SKM-1 treated with dmso at 0.1 percent for 144 hours (cell line): ENCODE data around the gene TMEM132A.

Experiments used
- DNase-seq: peaks from one replicate; lab custom pipeline; 2025; ENCODE audit not compliant: unreplicated experiment; lab: John Stamatoyannopoulos, UW

The TMEM132A gene

DNA sequence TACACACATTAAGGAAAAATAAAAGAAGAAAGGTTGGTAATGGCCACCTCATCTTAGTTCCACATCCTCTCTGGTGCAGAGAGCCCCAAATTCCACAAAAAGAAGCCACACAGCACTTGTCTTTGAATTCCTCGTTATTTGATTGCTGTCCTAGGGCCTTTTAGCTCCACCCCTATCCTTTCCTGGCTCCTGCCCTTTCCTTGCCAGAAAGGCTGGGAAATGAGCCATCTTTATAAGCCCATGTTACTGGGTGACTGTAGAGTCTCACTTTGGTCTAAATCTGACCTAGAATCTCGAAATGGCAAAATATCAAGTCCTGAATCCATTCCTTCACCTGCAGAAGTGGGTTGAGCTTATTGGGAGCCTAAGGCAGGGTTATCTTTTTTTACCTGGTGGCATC lies 4.3 kb upstream of the TMEM132A start:
- DNase-seq: no peak

DNA sequence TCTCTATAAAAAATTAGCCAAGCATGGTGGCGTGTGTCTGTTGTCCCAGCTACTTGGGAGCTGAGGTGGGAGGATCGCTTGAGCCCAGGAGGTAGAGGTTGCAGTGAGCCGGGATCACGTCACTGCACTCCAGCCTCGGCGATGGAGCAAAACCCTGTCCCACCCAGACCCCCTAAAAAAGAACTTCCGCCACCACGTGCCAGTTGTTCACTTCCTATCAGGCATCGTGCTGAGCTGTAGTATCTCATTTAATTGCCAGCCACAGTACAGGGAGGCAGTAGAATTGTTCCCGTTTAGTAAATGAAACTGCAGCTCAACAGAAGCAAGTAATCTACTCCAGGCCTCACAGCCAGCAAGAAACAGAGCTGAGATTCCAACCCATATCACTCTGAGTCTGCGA lies 3.0 kb upstream of the TMEM132A start:
- no peak for DNase-seq

- DNase-seq: no peak
Measured at GRCh38 chr11:60921777-60922335, 2.4 kb upstream of the TMEM132A start.

DNA sequence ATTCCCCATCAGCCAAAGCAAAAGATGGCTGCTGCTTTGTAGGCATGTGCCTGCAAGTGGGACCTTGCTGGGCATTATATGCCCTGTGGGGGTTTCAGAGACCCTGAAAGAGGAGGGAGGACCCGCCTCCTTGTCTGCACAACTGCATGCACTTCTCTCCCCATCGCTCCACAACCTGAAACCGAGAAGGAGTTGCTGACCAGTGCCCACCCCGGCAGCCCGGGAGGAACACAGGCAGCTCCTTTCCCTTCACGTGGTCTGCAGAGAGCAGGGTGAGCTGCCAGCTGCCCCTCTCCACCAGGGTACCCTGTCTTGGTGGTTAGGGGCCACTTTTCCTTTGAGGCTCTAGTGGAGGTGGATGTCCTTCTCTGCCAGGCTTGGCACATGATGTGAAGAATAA lies 1.4 kb upstream of the TMEM132A start:
- DNase-seq: no peak

- no peak for DNase-seq
Measured at GRCh38 chr11:60923326-60923725, 934 bp upstream of the TMEM132A start.

GRCh38 chr11:60923800-60924109 lies 505 bp upstream of the TMEM132A start:
- DNase-seq: no peak

GRCh38 chr11:60924906-60925853 lies 920 bp downstream of the TMEM132A start:
- no peak for DNase-seq

DNA sequence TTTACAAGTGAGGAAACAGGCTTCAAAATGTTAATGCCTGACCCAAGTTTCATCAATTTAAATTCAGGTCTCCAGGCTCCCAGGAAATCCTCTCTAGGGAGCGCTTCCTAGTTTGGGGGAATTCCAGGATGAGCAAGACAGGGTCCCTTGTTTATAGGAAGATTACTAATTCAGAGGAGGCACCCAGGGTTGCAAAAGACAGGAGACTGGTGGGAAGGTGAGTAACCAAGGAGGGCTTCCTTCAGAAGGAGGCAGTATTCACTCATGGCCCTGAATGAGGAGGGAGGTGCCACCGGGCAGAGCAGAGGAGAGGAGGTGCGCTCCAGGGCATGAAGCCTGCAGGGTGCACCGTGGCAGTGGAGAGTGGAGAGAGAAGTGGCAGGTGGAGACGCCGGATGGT lies 1.6 kb downstream of the TMEM132A start:
- no peak for DNase-seq

DNA sequence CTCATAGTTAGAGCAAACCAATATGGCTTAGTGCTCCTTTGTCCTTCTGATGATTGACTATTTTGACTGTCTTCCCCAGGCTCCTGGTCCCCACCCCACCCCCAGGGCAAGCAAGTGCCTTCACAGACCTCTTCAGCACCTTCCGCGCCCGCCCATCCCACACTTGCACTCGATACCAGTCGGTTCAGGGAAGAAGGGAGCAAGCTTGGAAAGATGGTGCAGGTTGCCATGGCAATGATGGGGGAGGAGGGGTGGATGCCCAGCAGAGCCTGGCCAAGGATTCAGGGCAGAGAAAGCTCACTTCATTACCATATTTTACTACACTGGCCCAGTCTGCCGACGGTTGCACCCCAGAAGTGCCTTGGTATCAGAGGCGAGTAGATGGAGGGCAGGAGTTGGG lies 2.2 kb downstream of the TMEM132A start:
- no peak for DNase-seq

GRCh38 chr11:60927061-60927592 lies 2.9 kb downstream of the TMEM132A start:
- no peak for DNase-seq

DNA sequence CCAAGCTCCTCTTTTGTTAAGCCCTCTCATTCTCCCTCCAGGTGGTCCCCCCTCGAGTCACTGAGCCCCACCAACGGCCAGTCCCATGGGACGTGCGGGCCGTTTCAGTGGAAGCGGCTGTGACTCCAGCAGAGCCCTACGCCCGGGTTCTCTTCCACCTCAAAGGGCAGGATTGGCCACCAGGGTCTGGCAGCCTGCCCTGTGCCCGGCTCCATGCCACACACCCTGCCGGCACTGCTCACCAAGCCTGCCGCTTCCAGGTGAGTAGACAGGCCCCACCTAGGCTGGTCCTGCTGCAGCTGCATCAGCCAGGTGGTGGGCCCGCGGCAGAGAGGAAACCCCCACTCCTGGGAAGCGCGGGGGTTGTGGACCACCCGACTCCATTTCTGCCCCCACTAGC lies 3.3 kb downstream of the TMEM132A start:
- no peak for DNase-seq

DNA sequence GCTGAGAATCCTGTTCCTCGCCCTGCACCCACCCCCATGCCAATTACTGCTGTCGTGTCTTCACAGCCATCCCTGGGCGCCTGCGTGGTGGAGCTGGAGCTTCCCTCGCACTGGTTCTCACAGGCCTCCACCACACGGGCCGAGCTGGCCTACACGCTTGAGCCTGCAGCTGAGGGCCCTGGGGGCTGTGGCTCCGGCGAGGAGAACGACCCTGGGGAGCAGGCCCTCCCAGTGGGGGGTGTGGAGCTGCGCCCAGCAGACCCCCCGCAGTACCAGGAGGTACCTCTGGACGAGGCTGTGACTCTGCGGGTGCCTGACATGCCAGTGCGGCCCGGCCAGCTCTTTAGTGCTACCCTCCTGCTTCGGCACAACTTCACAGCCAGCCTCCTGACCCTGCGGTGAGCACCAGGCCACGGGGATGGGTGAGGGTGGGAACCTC lies 4.3 kb downstream of the TMEM132A start:
- DNase-seq: no peak

DNA sequence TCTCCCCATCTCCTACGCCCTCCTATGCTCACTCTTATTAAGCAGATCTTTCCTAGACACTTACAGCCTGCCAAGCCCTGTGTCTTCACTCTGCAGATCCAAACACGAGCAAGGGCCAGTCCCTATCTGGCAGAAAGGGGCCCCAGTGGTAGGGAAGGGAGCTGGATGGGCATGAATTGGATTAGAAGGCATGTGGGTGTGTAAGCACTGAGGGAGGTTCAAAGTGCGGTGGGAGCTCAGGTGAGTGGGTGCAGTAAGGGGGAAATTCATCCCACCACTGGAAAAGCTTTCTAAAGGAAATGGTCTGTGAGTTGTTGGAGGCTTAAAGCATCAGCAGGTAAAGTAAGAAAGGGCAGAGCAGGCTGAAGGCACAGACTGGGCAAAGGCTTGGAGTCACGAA lies 5.5 kb downstream of the TMEM132A start:
- DNase-seq: no peak

DNA sequence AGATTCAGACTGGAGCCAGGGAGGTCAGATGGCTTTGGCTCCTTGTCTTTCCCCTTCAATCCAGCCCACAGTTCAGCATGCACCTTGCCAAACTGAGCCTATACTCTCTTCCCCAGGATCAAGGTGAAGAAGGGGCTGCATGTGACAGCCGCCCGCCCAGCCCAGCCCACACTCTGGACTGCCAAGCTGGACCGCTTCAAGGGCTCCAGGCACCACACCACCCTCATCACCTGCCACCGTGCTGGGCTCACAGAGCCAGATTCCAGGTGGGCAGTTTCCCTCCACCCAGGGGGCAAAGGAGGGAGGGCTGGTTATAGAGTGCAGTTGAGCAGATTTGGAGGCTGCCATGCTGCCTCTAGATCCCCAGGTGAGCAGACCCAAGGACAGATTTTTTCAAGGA lies 6.1 kb downstream of the TMEM132A start:
- DNase-seq: no peak

DNA sequence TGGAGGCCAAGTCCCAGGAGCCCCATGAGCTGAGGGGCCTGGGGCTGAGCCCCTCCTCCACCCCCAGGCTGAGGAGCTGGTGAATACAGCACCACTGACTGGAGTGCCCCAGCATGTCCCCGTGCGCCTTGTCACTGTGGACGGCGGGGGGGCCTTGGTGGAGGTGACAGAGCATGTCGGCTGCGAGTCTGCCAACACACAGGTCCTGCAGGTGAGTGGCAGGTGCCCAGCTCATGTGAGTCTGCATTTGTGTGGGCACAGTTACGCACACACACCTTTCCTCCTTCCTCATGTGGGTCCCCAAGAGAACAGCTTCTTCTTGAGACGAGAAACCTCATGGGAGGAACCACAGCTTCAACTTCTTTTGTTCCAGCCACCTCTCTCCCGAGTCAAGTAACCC lies 7.7 kb downstream of the TMEM132A start:
- no peak for DNase-seq

DNA sequence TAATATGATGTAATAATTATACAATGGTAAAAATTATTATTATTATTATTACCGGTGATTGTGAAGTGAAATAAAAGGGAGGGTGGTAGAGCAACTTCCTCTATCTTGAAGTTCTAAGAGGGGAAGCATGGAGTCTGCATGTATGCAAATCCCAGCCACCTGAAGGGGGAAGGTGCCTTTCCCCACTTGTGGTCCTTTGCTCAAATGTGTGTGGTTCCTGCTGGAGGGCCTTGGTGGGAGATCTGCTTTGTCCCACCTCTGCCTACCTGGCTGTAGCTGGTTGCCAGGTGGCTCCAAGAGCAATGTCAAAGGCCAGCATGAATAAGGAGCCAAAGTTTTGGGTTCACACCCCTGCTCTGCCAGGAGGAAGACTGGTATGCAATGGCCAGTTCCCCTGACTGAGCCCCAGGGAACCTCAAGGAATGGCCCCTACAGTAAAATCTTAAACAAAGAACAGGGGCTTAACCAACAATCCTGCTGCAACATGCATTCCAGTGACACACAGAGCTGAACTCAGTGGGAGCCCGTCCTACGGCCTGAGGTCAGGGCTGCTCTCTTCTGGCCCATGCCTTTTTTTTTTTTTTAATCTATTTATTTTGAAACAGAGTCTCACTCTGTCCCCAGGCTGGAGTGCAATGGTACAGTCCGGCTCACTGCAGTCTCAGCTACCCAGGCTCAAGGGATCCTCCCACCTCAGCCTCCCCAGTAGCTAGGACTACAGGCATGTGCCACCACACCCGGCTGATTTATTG lies 8.5 kb downstream of the TMEM132A start:
- DNase-seq: no peak

GRCh38 chr11:60933416-60934123 lies 9.3 kb downstream of the TMEM132A start:
- no peak for DNase-seq

DNA sequence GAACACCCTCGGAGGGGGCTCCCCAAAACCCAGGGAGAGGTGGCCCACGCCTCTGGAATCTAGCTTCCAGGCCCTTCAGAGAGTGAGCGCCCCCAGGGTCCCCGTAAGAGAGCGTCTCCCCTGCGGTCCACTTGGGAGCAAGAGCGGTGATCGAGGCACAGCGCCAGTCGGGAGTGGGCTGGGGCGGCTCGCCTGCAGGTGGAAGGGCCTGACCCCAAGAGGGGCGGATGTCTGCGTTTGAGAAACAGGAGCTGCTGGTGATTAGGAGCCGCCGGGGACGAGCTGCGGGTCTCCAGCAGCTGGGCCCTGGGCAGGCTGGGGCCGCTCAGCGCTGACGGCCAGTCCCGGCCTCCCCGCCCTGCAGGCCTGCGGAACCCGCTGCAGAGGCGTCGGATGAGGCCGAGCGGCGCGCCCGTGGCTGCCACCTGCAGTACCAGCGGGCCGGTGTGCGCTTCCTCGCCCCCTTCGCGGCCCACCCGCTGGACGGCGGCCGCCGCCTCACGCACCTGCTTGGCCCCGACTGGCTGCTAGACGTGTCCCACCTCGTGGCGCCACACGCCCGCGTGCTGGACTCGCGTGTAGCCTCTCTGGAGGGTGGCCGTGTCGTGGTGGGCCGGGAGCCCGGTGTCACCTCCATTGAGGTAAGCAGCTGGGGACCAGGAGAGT lies 10.0 kb downstream of the TMEM132A start:
- no peak for DNase-seq

DNA sequence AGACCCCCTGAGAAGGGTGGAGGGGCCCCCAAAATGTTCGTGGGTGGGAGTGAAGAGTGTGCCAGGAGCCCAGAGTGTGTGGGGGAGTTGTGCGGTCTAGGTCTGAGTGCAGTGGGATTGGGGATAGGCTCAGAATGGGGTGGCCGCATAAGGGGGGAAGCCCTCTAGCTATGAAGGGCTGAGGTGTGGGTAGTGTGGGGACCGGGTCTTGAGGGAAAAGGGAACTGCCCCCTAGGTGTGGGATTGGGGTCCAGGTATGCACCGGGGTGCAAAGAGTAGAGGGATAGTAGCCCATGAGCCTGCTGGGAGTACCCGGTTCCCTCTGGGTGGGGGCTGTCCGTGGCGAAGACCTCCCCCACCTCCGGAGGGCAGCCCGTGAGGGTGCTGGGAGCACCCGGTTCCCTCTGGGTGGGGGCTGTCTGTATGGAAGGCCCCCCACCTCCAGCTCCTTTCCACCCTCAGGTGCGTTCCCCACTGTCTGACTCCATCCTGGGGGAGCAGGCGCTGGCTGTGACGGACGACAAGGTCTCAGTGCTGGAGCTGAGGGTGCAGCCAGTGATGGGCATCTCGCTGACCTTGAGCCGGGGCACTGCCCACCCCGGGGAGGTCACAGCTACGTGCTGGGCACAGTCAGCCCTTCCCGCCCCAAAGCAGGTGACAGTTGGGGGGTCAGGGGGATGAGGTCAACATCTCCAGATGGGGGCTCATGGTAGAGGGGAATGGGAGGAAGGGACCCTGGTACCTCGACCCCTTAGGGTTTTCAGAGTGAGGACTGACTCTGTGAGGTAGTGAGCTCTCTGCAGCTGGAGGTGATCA lies 10.7 kb downstream of the TMEM132A start:
- DNase-seq: no peak
